HEK293 (cell line): ENCODE results near the gene CDT1.

ENCODE experiments used
- CTCF ChIA-PET: fragments of 350-600 bp; formaldehyde crosslinking; extraction: SDS; loops from one replicate; lab custom pipeline; 2021; ENCODE audit warnings: antibody characterized with exemption; lab: Yijun Ruan, JAX
- POLR2A ChIA-PET: fragments of 300-600 bp; formaldehyde crosslinking; extraction: SDS; loops from one replicate; lab custom pipeline; 2020; ENCODE audit warnings: antibody characterized with exemption, inconsistent platforms; lab: Yijun Ruan, JAX
- H3K27ac ChIP-seq: fragments of 200-500 bp; sonication (Bioruptor generic); 2 replicates; pipeline ENCODE4 v1.5.1; 2014; ENCODE audit warnings: low read depth, low read length, control low read depth, inconsistent platforms; ENCODE audit errors: extremely low read depth
- H3K36me3 ChIP-seq, 2 experiments: fragments of 200-500 bp in 1 of 2; sonication (Bioruptor generic) in 1 of 2; 1 replicate in 1 of 2; 2 replicates in 1 of 2; pipeline ENCODE4 v1.5.1; 2014 to 2017; ENCODE audit warnings: inconsistent platforms in 2 of 2, low read length in 2 of 2; ENCODE audit not compliant: control insufficient read depth in 2 of 2, insufficient read depth in 1 of 2
- H3K4me1 ChIP-seq: fragments of 200-500 bp; sonication (Bioruptor generic); 2 replicates; pipeline ENCODE4 v1.5.1; 2014; ENCODE audit warnings: mild to moderate bottlenecking, low read length, inconsistent platforms; ENCODE audit not compliant: control insufficient read depth, insufficient read depth
- H3K4me3 ChIP-seq: 2 replicates; pipeline ENCODE4 v1.5.1; 2011; ENCODE audit warnings: low read depth, mild to moderate bottlenecking, control low read depth, low read length, moderate library complexity
- H3K9me3 ChIP-seq: fragments of 200-500 bp; sonication (Bioruptor generic); 2 replicates; pipeline ENCODE4 v1.5.1; 2014; ENCODE audit warnings: low read depth, low read length, inconsistent platforms; ENCODE audit not compliant: control insufficient read depth, insufficient read depth
- GLIS2 ChIP-seq: fragments of 450-650 bp; formaldehyde crosslinking; IDR thresholded peaks from 2 replicates; pipeline ENCODE4 v1.5.1; 2016; ENCODE audit warnings: missing biosample characterization, missing genetic modification characterization
- HIC1 ChIP-seq: fragments of 450-650 bp; formaldehyde crosslinking; IDR thresholded peaks from 2 replicates; pipeline ENCODE4 v1.5.1; 2016; ENCODE audit warnings: missing biosample characterization, missing genetic modification characterization
- INSM2 ChIP-seq: fragments of 450-650 bp; formaldehyde crosslinking; IDR thresholded peaks from 2 replicates; pipeline ENCODE4 v1.5.1; 2016; ENCODE audit warnings: missing biosample characterization, missing genetic modification characterization
- KLF1 ChIP-seq: fragments of 450-650 bp; formaldehyde crosslinking; IDR thresholded peaks from 2 replicates; pipeline ENCODE4 v1.5.1; 2016; ENCODE audit warnings: missing biosample characterization, missing genetic modification characterization
- KLF8 ChIP-seq: fragments of 450-650 bp; formaldehyde crosslinking; IDR thresholded peaks from 2 replicates; pipeline ENCODE4 v1.5.1; 2016; ENCODE audit warnings: missing biosample characterization, missing genetic modification characterization
- SP3 ChIP-seq: fragments of 450-650 bp; formaldehyde crosslinking; IDR thresholded peaks from 2 replicates; pipeline ENCODE4 v1.5.1; 2016; ENCODE audit warnings: missing biosample characterization, missing genetic modification characterization
- WT1 ChIP-seq: fragments of 450-650 bp; formaldehyde crosslinking; IDR thresholded peaks from 2 replicates; pipeline ENCODE4 v1.5.1; 2016; ENCODE audit warnings: missing biosample characterization, missing genetic modification characterization
- ZBTB48 ChIP-seq: fragments of 450-650 bp; formaldehyde crosslinking; IDR thresholded peaks from 2 replicates; pipeline ENCODE4 v1.5.1; 2016; ENCODE audit warnings: missing biosample characterization, missing genetic modification characterization
- ZIC2 ChIP-seq: fragments of 450-650 bp; formaldehyde crosslinking; IDR thresholded peaks from 2 replicates; pipeline ENCODE4 v1.5.1; 2016; ENCODE audit warnings: missing biosample characterization, missing genetic modification characterization
- ZNF10 ChIP-seq: fragments of 450-650 bp; formaldehyde crosslinking; IDR thresholded peaks from 2 replicates; pipeline ENCODE4 v1.5.1; 2017; ENCODE audit warnings: missing biosample characterization, missing genetic modification characterization
- ZNF155 ChIP-seq: fragments of 450-650 bp; formaldehyde crosslinking; IDR thresholded peaks from 2 replicates; pipeline ENCODE4 v1.5.1; 2016; ENCODE audit warnings: missing biosample characterization, missing genetic modification characterization
- ZNF184 ChIP-seq: fragments of 450-650 bp; IDR thresholded peaks from 2 replicates; pipeline ENCODE4 v1.5.1; 2018; ENCODE audit warnings: missing biosample characterization, mild to moderate bottlenecking, missing genetic modification characterization
- ZNF280D ChIP-seq: fragments of 450-650 bp; formaldehyde crosslinking; IDR thresholded peaks from 2 replicates; pipeline ENCODE4 v1.5.1; 2016; ENCODE audit warnings: missing biosample characterization, missing genetic modification characterization
- ZNF354C ChIP-seq: fragments of 450-650 bp; formaldehyde crosslinking; IDR thresholded peaks from 2 replicates; pipeline ENCODE4 v1.5.1; 2016; ENCODE audit warnings: missing biosample characterization, missing genetic modification characterization, low read depth, borderline replicate concordance
- ZNF529 ChIP-seq: fragments of 450-650 bp; formaldehyde crosslinking; IDR thresholded peaks from 2 replicates; pipeline ENCODE4 v1.5.1; 2017; ENCODE audit warnings: missing genetic modification characterization, missing biosample characterization; ENCODE audit not compliant: insufficient replicate concordance
- ZNF544 ChIP-seq: fragments of 450-650 bp; formaldehyde crosslinking; IDR thresholded peaks from 2 replicates; pipeline ENCODE4 v1.5.0; 2017; ENCODE audit warnings: missing biosample characterization, missing genetic modification characterization
- ZNF596 ChIP-seq: fragments of 450-650 bp; IDR thresholded peaks from 2 replicates; pipeline ENCODE4 v1.5.0; 2018; ENCODE audit warnings: missing biosample characterization, mild to moderate bottlenecking, missing genetic modification characterization, moderate library complexity
- ZNF645 ChIP-seq: fragments of 450-650 bp; formaldehyde crosslinking; IDR thresholded peaks from 2 replicates; pipeline ENCODE4; 2016; ENCODE audit warnings: missing biosample characterization, missing genetic modification characterization
- ZNF677 ChIP-seq: fragments of 450-650 bp; IDR thresholded peaks from 2 replicates; pipeline ENCODE4 v1.5.0; 2018; ENCODE audit warnings: missing biosample characterization, mild to moderate bottlenecking, missing genetic modification characterization, moderate library complexity
- ZNF791 ChIP-seq: fragments of 450-650 bp; formaldehyde crosslinking; IDR thresholded peaks from 2 replicates; pipeline ENCODE4 v1.5.1; 2016; ENCODE audit warnings: missing biosample characterization, missing genetic modification characterization
- TF ChIP-seq, protein P1 (sequence below): fragments of 450-650 bp; formaldehyde crosslinking; IDR thresholded peaks from 2 replicates; pipeline ENCODE4 v1.5.1; 2016; ENCODE audit warnings: missing biosample characterization, missing genetic modification characterization

CDT1 gene

GRCh38 chr16:88769617-88770460 is 33.8 kb upstream of the CDT1 start (continued):
- TF ChIP-seq GLIS2 (tag by site-specific recombination), result peak; percentile 81
- peak; percentile 40; the same call in 1 of the 2 replicates for TF ChIP-seq WT1 (tag by site-specific recombination)
- TF ChIP-seq ZNF529, result no peak
- TF ChIP-seq ZBTB48 (tag by site-specific recombination), result 0 out of 2 replicates have a peak, but pooled peaks have one; percentile 31
- TF ChIP-seq HIC1 (tag by site-specific recombination), result peak; percentile 51
- no peak for TF ChIP-seq ZNF596 (tag by site-specific recombination)
- peak; percentile 86 for TF ChIP-seq KLF1 (tag by site-specific recombination)
- TF ChIP-seq KLF8 (tag by site-specific recombination), result 0 out of 2 replicates have a peak, but pooled peaks have one; percentile 54
- peak; percentile 42; the same call in 1 of the 2 replicates for TF ChIP-seq SP3 (tag by site-specific recombination)

DNA sequence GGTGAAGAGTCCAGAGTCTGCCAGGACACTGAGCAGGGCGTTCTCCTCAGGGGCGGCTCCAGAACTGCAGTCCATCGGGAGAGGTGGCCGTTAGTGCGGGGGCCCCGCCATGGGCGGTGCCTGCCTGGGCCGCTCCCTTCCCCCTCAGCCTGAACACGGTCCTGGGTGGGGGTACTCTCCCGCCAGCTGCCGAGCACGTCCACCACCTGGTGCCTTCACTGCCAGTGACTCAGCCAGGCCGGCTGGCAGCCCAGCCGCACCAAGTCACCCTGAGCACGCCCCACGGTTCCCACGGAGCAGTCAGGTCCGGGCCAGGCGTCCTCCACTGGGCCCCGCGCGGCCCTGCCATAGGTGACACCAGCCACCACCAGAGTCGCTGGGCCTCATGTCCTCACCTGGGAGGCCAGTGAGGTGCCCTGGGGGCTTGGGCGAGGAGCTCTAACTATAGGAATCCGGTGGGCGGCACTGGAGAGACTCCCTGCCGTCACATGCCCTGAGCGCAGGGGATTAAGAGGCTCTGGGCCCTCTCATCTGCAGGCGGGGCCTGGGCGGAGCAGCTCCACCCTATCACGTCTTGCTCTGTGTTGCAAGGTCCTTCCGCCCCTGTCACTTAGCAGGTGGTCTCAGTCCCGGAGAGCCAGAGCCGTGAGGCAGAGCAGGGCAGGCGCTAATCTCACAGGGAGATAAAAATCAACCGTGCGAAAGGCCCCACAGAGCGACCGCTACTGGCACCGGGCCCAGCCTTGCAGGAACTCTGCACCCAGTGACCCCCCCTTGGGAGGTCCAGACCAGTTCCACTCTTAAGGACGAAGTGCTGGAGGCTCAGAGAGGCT is 32.9 kb upstream of the CDT1 start:
- Histone ChIP-seq H3K4me1 (peaks cover 36% of the 10 kb centered on the region), H3K27ac (peak overlapping the region; percentile 80), H3K9me3 (no peaks in the 10 kb centered on the region), H3K36me3 (no peaks in the 10 kb centered on the region), H3K4me3 (peak overlapping the region; percentile 17)
- CTCF ChIA-PET, result interaction anchor here (0.6 to 9.2 kb wide), 5 partner anchors 23 to 399 kb away, joined by 3 to 58 read pairs (median 4); no protein-coding TSS in a partner anchor
- POLR2A ChIA-PET, result interaction anchor here (0.5 to 6.8 kb wide), 14 partner anchors 8 to 98 kb away, joined by 3 to 97 read pairs (median 5); partner anchors contain the start of genes APRT and PIEZO1
- TF ChIP-seq ZNF645 (tag by site-specific recombination) (no peak), ZNF184 (no peak), HIC1 (tag by site-specific recombination) (no peak; the same call in 1 of the 2 replicates), ZNF677 (tag by site-specific recombination) (no peak), ZNF155 (no peak), ZNF354C (no peak), ZNF280D (tag by site-specific recombination) (no peak), ZNF791 (tag by site-specific recombination) (no peak), ZNF10 (tag by site-specific recombination) (0 out of 2 replicates have a peak, but pooled peaks have one; percentile 5), INSM2 (tag by site-specific recombination) (peak; percentile 71; the same call in 1 of the 2 replicates), ZNF544 (tag by site-specific recombination) (no peak), ZIC2 (tag by site-specific recombination) (peak; percentile 95)
- TF ChIP-seq, protein P1, sequence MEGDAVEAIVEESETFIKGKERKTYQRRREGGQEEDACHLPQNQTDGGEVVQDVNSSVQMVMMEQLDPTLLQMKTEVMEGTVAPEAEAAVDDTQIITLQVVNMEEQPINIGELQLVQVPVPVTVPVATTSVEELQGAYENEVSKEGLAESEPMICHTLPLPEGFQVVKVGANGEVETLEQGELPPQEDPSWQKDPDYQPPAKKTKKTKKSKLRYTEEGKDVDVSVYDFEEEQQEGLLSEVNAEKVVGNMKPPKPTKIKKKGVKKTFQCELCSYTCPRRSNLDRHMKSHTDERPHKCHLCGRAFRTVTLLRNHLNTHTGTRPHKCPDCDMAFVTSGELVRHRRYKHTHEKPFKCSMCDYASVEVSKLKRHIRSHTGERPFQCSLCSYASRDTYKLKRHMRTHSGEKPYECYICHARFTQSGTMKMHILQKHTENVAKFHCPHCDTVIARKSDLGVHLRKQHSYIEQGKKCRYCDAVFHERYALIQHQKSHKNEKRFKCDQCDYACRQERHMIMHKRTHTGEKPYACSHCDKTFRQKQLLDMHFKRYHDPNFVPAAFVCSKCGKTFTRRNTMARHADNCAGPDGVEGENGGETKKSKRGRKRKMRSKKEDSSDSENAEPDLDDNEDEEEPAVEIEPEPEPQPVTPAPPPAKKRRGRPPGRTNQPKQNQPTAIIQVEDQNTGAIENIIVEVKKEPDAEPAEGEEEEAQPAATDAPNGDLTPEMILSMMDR (tag by site-specific recombination), result peak; percentile 14; the same call in 1 of the 2 replicates
